ENCODE measurements around the gene APCDD1.

APCDD1 gene

DNA sequence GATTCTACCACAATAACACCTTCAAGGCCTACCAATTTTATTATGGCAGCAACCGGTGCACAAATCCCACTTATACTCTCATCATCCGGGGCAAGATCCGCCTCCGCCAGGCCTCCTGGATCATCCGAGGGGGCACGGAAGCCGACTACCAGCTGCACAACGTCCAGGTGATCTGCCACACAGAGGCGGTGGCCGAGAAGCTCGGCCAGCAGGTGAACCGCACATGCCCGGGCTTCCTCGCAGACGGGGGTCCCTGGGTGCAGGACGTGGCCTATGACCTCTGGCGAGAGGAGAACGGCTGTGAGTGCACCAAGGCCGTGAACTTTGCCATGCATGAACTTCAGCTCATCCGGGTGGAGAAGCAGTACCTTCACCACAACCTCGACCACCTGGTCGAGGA lies 17.1 kb downstream of the APCDD1 start:
- Histone ChIP-seq H3K4me1 (ENCODE audit: low read length) (no peaks in the 10 kb centered on the region), H3K9me3 (replicated peaks; ENCODE audit: insufficient read depth, low read length) (no peaks in the 10 kb centered on the region), H2AFZ (ENCODE audit: low read length) (no peak overlapping the region), H4K20me1 (ENCODE audit: insufficient read depth, low read length) (no peaks in the 10 kb centered on the region), H3K79me2 (ENCODE audit: low read length) (no peaks in the 10 kb centered on the region), H3F3A (ENCODE audit: insufficient read depth, low read length) (no peaks in the 10 kb centered on the region), H3K9ac (ENCODE audit: low read length) (no peak overlapping the region), H3K9me2 (replicated peaks; ENCODE audit: insufficient read depth, low read length) (no peaks in the 10 kb centered on the region), H3K27ac (ENCODE audit: low read length) (no peak overlapping the region), H3K36me3 (replicated peaks; ENCODE audit: insufficient read depth, low read length) (no peaks in the 10 kb centered on the region), H3K4me2 (ENCODE audit: low read depth, low read length) (no peak overlapping the region), H3K4me3 (ENCODE audit: low read length) (no peak overlapping the region), H3K27me3 (replicated peaks; ENCODE audit: insufficient read depth, low read length) (no peaks in the 10 kb centered on the region)
- no peak for TF ChIP-seq EZH2phosphoT487 (IDR thresholded peaks at IDR 0.05; ENCODE audit: low read length)
- TF ChIP-seq, protein P1, sequence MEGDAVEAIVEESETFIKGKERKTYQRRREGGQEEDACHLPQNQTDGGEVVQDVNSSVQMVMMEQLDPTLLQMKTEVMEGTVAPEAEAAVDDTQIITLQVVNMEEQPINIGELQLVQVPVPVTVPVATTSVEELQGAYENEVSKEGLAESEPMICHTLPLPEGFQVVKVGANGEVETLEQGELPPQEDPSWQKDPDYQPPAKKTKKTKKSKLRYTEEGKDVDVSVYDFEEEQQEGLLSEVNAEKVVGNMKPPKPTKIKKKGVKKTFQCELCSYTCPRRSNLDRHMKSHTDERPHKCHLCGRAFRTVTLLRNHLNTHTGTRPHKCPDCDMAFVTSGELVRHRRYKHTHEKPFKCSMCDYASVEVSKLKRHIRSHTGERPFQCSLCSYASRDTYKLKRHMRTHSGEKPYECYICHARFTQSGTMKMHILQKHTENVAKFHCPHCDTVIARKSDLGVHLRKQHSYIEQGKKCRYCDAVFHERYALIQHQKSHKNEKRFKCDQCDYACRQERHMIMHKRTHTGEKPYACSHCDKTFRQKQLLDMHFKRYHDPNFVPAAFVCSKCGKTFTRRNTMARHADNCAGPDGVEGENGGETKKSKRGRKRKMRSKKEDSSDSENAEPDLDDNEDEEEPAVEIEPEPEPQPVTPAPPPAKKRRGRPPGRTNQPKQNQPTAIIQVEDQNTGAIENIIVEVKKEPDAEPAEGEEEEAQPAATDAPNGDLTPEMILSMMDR (IDR thresholded peaks at IDR 0.05; ENCODE audit: low read length): no peak
- TF ChIP-seq EZH2 (optimal IDR thresholded peaks at IDR 0.05; ENCODE audit: low read depth, low read length): no peak
- DNase-seq: no peak

DNA sequence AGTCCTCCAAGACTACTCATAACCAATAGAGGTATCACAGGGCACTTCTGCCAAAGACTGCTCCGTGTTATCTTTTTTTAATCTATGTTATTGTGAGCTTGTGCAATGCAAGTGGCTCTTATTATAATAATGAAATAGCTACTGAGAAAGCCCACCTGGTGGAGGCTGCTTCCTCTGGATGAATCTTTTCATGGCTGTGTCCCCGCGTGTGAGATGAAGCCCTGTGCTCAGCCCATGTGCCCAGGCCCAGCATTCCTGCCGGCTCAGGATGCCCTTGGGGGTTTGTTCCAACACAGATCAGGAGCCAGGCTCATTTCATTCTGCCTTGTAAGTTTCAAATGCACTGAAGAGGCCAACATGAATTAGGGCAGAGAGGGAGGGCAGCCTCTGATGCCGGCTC lies 18.7 kb downstream of the APCDD1 start:
- H4K20me1 ChIP-seq (ENCODE audit: insufficient read depth, low read length): no peaks in the 10 kb centered on the region
- H2AFZ ChIP-seq (ENCODE audit: low read length): no peak overlapping the region
- DNase-seq: no peak
- H3K79me2 ChIP-seq (ENCODE audit: low read length): no peaks in the 10 kb centered on the region
- H3K9me2 ChIP-seq (replicated peaks; ENCODE audit: insufficient read depth, low read length): no peaks in the 10 kb centered on the region
- no peak overlapping the region for H3K4me3 ChIP-seq (ENCODE audit: low read length)
- H3K36me3 ChIP-seq (replicated peaks; ENCODE audit: insufficient read depth, low read length): no peaks in the 10 kb centered on the region
- no peak for TF ChIP-seq EZH2phosphoT487 (IDR thresholded peaks at IDR 0.05; ENCODE audit: low read length)
- TF ChIP-seq, protein P1 (IDR thresholded peaks at IDR 0.05; ENCODE audit: low read length): no peak
- TF ChIP-seq EZH2 (optimal IDR thresholded peaks at IDR 0.05; ENCODE audit: low read depth, low read length): no peak
- no peak overlapping the region for H3K9ac ChIP-seq (ENCODE audit: low read length)
- H3K4me1 ChIP-seq (ENCODE audit: low read length): no peaks in the 10 kb centered on the region
- H3K27me3 ChIP-seq (replicated peaks; ENCODE audit: insufficient read depth, low read length): no peaks in the 10 kb centered on the region
- H3K9me3 ChIP-seq (replicated peaks; ENCODE audit: insufficient read depth, low read length): no peaks in the 10 kb centered on the region
- H3F3A ChIP-seq (ENCODE audit: insufficient read depth, low read length): no peaks in the 10 kb centered on the region
- no peak overlapping the region for H3K4me2 ChIP-seq (ENCODE audit: low read depth, low read length)
- H3K27ac ChIP-seq (ENCODE audit: low read length): no peak overlapping the region

- Histone ChIP-seq H3K79me2 (ENCODE audit: low read length) (no peaks in the 10 kb centered on the region), H3K27me3 (replicated peaks; ENCODE audit: insufficient read depth, low read length) (no peaks in the 10 kb centered on the region), H2AFZ (ENCODE audit: low read length) (no peak overlapping the region), H3K4me1 (ENCODE audit: low read length) (no peaks in the 10 kb centered on the region), H4K20me1 (ENCODE audit: insufficient read depth, low read length) (no peaks in the 10 kb centered on the region), H3K9me3 (replicated peaks; ENCODE audit: insufficient read depth, low read length) (no peaks in the 10 kb centered on the region), H3K4me3 (ENCODE audit: low read length) (no peak overlapping the region), H3F3A (ENCODE audit: insufficient read depth, low read length) (no peaks in the 10 kb centered on the region), H3K36me3 (replicated peaks; ENCODE audit: insufficient read depth, low read length) (no peaks in the 10 kb centered on the region), H3K4me2 (ENCODE audit: low read depth, low read length) (no peak overlapping the region), H3K9me2 (replicated peaks; ENCODE audit: insufficient read depth, low read length) (no peaks in the 10 kb centered on the region), H3K9ac (ENCODE audit: low read length) (no peak overlapping the region), H3K27ac (ENCODE audit: low read length) (no peak overlapping the region)
- no peak for DNase-seq
- TF ChIP-seq EZH2phosphoT487 (IDR thresholded peaks at IDR 0.05; ENCODE audit: low read length) (no peak), EZH2 (optimal IDR thresholded peaks at IDR 0.05; ENCODE audit: low read depth, low read length) (no peak)
- TF ChIP-seq, protein P1 (IDR thresholded peaks at IDR 0.05; ENCODE audit: low read length): no peak
These were observed 19.9 kb downstream of the APCDD1 start for GRCh38 chr18:10474309-10474708.
